AG09309 (cell line): ENCODE results near the gene IMMP2L.

Experiments used
- DNase-seq: peaks from one replicate; pipeline ENCODE4 v3.0.0-alpha.2; 2010; ENCODE audit warnings: low read depth
- H3K4me3 ChIP-seq: 2 replicates; pipeline ENCODE4 v1.5.1; 2011; ENCODE audit warnings: mild to moderate bottlenecking, low read depth, low read length, moderate library complexity; ENCODE audit not compliant: control insufficient read depth
- TF ChIP-seq, protein P1 (sequence below): IDR thresholded peaks from 2 replicates; pipeline ENCODE4 v1.5.1; 2011; ENCODE audit warnings: mild to moderate bottlenecking, low read depth, low read length, inconsistent platforms; ENCODE audit not compliant: insufficient read depth, control insufficient read depth; ENCODE audit errors: missing control alignments

Gene IMMP2L

DNA sequence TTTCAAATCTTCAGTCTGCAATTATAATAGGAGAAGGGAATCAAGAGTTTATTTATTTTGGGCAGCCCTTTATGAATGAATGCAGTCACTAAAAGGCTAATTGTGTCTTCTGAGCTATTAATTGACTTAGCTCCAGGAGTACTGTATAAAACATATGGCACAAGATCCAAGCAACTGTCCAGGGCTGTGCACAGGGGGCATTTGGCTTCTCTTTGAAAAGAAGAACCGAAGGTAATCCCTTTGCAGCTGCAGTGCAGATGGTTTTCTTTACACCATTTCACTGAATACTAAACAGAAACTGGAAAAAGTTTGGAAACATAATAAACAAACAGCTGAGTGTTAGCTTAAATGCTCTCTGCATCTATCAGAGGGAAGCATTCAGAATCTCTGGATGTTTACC, 753.9 kb downstream of the IMMP2L start:
- TF ChIP-seq, protein P1, sequence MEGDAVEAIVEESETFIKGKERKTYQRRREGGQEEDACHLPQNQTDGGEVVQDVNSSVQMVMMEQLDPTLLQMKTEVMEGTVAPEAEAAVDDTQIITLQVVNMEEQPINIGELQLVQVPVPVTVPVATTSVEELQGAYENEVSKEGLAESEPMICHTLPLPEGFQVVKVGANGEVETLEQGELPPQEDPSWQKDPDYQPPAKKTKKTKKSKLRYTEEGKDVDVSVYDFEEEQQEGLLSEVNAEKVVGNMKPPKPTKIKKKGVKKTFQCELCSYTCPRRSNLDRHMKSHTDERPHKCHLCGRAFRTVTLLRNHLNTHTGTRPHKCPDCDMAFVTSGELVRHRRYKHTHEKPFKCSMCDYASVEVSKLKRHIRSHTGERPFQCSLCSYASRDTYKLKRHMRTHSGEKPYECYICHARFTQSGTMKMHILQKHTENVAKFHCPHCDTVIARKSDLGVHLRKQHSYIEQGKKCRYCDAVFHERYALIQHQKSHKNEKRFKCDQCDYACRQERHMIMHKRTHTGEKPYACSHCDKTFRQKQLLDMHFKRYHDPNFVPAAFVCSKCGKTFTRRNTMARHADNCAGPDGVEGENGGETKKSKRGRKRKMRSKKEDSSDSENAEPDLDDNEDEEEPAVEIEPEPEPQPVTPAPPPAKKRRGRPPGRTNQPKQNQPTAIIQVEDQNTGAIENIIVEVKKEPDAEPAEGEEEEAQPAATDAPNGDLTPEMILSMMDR = no peak
- no peak overlapping the region for H3K4me3 ChIP-seq
- DNase-seq = no peak

GRCh38 chr7:110804501-110804900, 757.8 kb downstream of the IMMP2L start:
- DNase-seq = no peak
- TF ChIP-seq, protein P1 = no peak
- no peak overlapping the region for H3K4me3 ChIP-seq

DNA sequence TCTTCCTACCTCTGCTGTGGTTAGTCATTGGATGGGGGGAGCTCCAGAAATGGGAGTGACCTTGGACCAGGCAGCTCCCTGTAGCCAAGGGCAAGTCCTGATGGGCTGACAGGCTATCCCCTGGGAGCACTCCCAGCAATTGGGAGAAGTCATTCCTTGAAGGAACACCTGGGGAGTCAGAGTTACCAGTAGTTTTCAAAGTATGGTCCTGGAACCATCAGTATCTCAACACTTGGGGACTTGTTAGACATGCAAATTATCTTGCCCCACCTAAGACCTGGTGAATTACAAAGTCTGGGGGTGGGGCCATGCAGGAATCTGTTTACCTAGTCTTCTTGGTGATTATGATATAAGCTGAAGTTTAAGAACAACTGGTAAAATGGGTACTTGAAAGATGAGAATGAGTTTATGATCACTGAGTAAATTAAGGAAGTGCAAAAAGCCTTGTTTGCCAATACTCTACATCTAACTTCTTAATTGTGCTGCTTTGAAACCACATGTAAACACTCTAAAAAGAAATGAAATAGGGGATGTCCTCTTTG, 758.6 kb downstream of the IMMP2L start:
- no peak for DNase-seq
- H3K4me3 ChIP-seq = no peak overlapping the region
- TF ChIP-seq, protein P1 = no peak

- DNase-seq = no peak
- TF ChIP-seq, protein P1 = no peak
These were observed 760.8 kb downstream of the IMMP2L start for GRCh38 chr7:110801502-110801901.

GRCh38 chr7:110800984-110801383, 761.3 kb downstream of the IMMP2L start:
- no peak overlapping the region for H3K4me3 ChIP-seq
- TF ChIP-seq, protein P1 = no peak
- no peak for DNase-seq

More at GRCh38 chr7:110801502-110801901, 760.8 kb downstream of the IMMP2L start:
- H3K4me3 ChIP-seq = no peak overlapping the region

DNA sequence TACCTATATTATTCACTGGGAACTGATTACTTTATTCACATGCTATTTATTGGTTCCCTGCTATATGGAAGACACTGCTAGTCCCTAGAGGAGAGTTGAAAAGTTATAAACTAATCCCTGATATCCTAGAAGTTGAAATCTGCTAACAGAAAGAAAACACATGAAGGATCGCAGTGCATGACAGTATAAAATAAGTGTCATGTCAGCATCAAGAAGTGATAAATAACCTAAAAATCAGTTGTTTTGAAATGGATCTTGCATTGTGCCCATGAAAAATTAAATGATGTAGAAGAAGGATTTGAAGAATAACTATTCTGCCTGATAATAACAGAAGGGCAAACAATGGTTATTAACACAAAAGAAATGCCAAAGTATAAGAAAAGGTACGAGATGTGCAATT, 764.6 kb downstream of the IMMP2L start:
- TF ChIP-seq, protein P1 = no peak
- no peak overlapping the region for H3K4me3 ChIP-seq
- DNase-seq = no peak

DNA sequence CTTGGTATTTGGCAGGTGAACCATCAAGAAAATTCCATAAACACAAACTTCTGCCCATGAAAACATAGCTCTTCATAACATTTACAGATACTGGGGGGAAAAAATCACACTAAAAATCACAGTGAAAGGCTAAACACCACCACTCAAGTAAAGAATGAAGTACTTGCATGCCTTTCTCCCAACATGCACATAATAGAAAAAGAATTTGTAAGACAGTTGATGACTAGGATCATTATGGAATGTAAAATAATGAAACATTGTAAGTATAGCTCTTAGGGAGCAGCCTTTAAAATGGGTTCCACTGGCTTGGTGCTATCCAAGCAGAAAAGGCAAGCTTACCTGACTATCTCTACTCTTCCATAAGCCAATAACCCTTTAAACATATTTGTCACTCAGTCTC, 771.3 kb downstream of the IMMP2L start:
- DNase-seq = no peak
- no peak overlapping the region for H3K4me3 ChIP-seq
- TF ChIP-seq, protein P1 = no peak
